Measurements from ENCODE around the gene HSPA5.
A peak's percentile ranks its signal among the peaks of the same experiment; 100 is the strongest.
"Not testable (repeated sequence)": the region's sequence is repeated elsewhere in the genome, so short reads cannot be mapped to it uniquely, and the experiment has no call there.

Gene HSPA5

DNA sequence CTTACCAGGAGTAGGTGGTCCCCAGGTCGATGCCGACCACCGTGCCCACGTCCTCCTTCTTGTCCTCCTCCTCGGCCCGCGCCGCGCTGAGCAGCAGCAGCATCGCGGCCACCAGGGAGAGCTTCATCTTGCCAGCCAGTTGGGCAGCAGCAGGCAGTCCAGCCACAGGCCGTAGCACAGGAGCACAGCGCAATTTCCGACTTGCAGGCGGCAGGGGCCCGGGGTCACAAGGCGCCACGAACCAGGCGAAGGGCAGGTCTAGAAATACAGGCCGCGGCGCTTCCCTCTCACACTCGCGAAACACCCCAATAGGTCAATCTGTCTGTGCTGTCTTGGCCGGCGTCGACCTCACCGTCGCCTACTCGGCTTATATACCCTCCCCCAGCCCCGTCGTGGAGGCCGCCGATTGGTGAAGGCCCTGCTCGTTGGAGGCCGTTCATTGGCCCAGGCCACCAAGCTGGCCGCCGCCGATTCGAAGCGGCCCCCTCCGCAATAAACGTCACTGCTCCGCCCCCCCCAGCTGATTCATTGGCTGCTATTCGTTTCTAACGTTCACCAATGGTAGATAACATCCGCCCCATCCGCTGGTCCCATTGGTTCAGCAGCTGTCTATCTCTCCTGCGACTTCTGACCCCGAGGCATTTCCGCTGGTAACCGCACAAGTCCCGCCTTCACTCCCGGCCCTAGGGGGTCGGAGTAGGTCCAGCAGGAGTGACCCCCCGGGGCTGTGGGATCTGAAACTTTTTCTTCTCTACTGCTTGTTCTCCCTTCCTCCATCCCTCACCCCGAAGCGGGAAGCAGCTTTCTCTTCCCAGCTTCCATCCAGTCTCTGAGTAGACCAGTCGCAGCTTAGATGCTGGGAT is at the start of gene HSPA5:
Gene HSPA5, minus strand, starts transcription at position 344 of the 863 bp plus-strand sequence. Its CDS starts 217 bp downstream, at position 127.
- DNase-seq, result peak; percentile 99

DNA sequence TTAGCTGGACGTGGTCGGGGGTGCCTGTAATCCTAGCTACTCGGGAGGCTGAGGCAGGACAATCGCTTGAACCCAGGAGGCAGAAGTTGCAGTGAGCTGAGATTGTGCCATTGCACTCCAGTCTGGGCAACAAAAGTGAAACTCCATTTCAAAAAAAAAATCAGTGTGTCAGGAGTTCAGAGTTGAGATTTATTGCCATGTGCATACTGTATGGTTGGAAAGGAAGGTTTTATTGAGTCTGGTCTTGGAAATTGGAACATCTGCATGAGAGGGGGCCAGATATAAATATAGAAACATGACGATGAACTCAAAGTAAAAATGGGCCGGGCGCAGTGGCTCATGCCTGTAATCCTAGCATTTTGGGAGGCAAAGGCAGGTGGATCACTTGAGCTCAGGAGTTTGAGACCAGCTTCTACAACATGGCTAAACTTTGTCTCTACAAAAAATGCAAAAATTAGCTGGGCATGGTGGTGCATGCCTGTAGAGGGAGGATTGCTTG is 45.8 kb upstream of the HSPA5 start:
- DNase-seq, result not testable (repeated sequence)

DNA sequence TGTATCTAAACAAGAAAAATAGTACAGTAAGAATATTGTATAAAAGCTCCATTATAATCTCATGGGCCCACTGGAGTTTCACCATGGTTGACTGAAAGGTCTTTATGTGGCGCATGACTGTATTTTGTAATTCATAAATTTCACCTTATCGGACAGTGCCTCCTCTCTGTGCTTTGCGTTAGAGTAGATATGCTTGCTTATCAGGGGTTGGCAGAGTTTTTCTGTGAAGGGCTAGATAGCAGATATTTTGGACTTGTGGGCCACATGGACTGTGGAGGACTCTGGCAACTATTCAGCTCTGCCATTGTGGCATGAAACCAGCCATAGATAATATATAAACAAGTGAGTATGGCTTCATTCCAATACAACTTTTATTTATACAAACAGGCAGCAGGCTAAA is 43.7 kb upstream of the HSPA5 start:
- no peak for DNase-seq

GRCh38 chr9:125280945-125281344 is 39.8 kb upstream of the HSPA5 start:
- DNase-seq, result no peak

- no peak for DNase-seq
Observed at GRCh38 chr9:125277411-125277810, 36.3 kb upstream of the HSPA5 start.

- no peak for DNase-seq
Observed at GRCh38 chr9:125276771-125277170, 35.6 kb upstream of the HSPA5 start.

- no peak for DNase-seq
Observed at GRCh38 chr9:125272697-125273096, 31.6 kb upstream of the HSPA5 start.

DNA sequence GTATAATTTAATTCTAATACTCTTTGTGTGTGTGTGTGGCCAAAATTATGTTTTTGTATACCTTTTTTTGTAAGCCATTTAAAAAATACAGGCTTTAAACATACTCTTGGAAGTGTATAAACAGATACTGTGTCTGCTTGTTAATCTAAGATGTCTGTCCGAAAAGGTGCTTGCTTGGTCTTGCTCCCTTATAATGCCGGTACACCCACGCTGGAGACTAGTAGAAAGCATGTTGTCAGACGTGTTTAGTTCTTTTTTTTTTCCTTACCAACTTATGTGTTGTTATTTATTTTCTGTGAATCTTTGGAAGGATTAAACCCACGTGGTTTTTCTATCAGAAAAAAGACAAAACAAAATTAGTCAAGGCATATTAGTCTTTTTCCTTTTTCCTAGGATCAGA is 29.9 kb upstream of the HSPA5 start:
- no peak for DNase-seq

DNA sequence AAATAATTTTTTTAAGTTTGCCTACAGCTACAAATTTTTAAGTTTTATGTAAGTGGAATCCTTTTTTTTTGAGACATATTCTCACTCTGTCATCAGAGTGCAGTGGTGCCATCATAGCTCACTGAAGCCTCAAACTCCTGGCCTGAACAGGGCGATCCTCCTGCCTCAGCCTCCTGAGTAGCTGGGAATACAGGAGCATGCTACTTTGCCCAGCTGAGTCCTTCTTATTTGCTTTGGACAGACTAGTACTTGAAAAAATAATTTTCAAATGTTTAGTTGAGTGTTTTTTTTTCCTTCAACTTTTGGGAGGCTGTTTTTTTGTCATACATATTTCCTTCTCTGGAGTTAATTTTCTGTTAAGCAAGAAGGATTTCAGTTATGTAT is 27.9 kb upstream of the HSPA5 start:
- DNase-seq, result no peak

DNA sequence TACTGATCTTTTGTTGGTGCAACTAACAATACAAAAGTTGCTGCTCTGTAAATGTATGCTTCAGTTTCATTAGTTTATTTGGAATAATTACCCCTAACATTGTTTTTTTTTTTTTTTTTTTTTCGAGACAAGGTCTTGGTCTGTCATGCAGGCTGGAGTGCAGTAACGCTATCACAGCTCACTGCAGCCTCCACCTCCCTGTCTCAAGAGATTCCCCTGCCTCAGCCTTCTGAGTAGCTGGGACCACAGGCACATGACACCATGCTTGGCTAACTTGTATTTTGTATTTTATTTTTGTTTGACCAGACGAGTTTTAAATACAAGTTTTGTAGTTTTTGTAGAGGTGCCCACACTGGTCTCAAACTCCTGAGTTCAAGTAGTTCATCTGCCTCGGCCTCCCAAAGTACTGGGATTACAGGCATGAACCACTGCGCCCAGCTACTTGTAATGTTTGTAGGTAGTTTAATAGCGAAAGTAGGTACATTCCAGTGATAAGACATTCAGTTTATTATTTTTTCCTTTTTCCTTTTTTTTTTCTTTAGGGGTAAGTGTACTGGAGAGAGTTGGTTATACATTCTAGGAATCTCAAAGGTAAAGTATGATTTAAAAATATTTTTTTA is 27.4 kb upstream of the HSPA5 start:
- no peak for DNase-seq

GRCh38 chr9:125264068-125264467 is 22.9 kb upstream of the HSPA5 start:
- DNase-seq, result not testable (repeated sequence)

- DNase-seq, result no peak
Observed at GRCh38 chr9:125262294-125262991, 21.3 kb upstream of the HSPA5 start.

- peak; percentile 98 for DNase-seq
Observed at GRCh38 chr9:125261501-125262293, 20.6 kb upstream of the HSPA5 start, which contains the start of gene GAPVD1. TSS of gene GAPVD1 (plus strand) at chr9:125261826. CDS start at chr9:125298922, 37,096 bp downstream.

- DNase-seq, result peak; percentile 3
Observed at GRCh38 chr9:125260561-125260960, 19.4 kb upstream of the HSPA5 start.

DNA sequence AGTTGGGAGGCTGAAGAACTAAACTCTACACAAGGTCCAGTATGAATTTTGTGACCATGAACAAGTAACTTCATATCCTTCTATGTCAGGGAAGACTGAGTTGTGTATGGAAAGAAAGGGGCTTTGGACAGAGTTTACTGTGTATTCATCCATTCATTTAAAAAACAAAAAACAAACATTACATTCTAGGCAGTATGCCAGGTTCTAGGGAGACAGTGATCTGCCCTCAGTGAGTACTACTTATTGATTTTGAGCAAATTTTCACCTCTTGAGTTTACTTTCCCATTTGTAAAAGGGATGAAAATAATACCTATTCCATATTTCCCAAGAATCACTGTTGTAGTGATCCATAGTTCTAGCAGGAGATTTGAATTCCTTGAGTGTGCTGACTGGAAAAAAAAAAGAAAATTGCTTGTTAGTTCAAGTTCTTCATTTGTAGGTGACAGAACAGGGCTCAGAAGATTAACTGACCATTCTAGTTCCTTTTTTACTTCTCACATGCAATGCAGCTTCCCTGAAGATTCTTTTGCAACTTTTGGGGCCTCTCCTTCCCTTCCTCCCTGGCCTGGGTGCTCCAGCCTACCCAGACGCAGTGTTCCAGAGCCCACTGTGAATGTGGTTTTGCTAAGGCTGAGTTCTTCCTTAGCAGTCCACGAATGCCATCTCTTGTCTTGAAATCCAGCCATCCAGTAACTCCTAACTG is 17.8 kb upstream of the HSPA5 start:
- DNase-seq, result no peak

DNA sequence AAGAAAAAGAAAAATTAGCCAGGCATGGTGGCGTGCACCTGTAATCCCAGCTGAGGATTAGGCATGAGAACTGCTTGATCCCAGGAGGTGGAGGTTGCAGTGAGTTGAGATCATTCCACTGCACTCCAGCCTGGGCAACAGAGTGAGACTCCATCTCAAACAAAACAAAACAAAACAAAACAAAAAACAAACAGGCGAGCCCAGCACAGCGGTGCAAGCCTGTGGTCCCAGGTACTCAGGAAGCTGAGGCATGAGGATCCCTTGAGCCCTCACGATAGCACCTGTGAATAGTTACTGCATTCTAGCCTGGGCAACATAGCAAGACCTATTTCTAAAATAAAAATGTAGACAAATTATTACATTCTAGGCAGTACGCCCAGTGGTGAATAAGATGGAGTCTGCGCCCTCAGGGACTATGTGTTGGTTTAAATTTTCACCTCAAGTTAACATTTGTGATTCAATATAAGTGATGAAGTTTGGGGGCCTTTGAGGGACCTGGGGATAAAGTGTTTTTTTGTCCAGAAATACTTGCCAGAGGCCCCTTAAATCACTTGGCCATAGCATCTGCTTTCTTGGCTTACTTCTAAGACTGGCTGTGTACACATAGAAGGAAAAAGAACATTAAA is 17.1 kb upstream of the HSPA5 start:
- no peak for DNase-seq

- DNase-seq, result peak; percentile 16
Observed at GRCh38 chr9:125255781-125256391, 14.7 kb upstream of the HSPA5 start.

- no peak for DNase-seq
Observed at GRCh38 chr9:125254231-125254630, 13.1 kb upstream of the HSPA5 start.

DNA sequence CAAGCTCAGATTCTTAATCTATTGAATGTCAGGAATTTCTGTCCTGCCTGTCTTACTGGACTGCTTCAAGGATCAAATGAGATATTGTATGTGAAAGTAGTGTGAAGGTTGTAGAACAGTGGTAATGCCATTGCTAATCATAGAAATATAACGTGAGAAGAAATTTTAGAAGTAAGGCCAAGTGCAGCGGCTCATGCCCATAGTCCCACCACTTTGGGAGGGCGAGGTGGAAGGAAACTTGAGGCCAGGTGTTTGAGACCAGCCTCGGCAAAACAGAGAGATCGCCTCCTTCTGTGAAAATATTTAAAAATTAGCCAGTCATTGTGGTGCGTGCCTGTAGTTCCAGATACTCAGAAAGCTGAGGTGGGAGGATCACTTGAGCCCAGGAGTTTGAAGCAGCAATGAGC is 5.1 kb upstream of the HSPA5 start:
- no peak for DNase-seq

DNA sequence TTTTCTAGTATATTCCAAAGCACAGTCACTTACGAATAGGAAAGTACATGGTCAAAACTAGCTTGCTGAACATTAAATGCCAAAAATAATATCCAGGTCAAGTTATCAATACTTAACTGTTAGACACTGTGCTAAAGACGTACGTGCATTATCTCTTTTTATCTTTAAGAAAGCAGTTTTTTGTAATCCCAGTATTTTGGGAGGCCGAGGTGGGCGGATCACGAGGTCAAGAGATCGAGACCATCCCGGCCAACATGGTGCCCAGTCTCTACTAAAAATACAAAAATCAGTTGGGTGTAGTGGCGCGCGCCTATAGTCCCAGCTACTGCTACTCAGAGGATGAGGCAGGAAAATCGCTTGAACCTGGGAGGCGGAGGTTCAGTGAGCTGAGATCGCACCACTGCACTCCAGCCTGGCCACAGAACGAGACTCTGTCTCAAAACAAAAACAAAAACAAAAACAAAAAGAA is 2.7 kb upstream of the HSPA5 start:
- no peak for DNase-seq

Measured in retina (tissue), 1 donor.